ENCODE results near the gene SETD7.

- TF ChIP-seq CTCF (IDR thresholded peaks at IDR 0.05) = no peak
- TF ChIP-seq POLR2A (IDR thresholded peaks at IDR 0.05) = no peak
- no peak for TF ChIP-seq POLR2AphosphoS5 (IDR thresholded peaks at IDR 0.05)
These were observed 53.8 kb downstream of the SETD7 start for GRCh38 chr4:139501927-139502899.
